Measurements from ENCODE around the gene GPS1.

- no peak for TF ChIP-seq CTCF (IDR thresholded peaks at IDR 0.05; ENCODE audit: poor library complexity)
- TF ChIP-seq EZH2phosphoT487 (IDR thresholded peaks at IDR 0.05; ENCODE audit: low read depth, severe bottlenecking, unreplicated experiment), result no peak
Measured at GRCh38 chr17:82106688-82107305, 55.1 kb downstream of the GPS1 start.
